Erythroblast (primary cell): ENCODE results near the gene CLEC9A.

ENCODE experiments used
- DNase-seq, 2 experiments: peaks; one replicate each; lab custom pipeline; 2025; lab: John Stamatoyannopoulos, UW
- GATA1 ChIP-seq: IDR thresholded peaks from 2 replicates; pipeline ENCODE4 v1.6.1; 2011; ENCODE audit warnings: low read depth, mild to moderate bottlenecking, control low read depth, low read length, moderate library complexity
- POLR2A ChIP-seq: IDR thresholded peaks from 2 replicates; pipeline ENCODE4 v1.6.1; 2011; ENCODE audit warnings: mild to moderate bottlenecking, low read length

The CLEC9A gene

DNA sequence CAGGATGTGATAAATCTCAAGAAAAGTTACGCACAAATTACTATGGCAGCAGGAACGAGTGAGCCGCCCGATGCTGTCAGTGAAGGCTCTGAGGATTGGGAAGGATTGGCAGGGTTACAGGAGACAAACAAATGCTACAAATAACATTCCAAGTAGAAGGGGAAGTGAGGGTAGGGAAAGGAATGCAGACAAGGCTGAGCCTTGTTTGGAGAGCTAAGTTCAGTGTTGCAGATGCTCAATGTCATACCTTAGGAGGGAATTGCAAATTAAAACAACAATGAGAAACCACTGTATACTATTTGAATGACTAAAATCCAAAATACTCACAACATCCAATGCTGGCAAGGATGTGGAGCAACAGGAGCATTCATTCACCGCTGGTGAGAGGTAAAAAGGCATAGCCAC lies 1.3 kb downstream of the CLEC9A start:
- no peak for TF ChIP-seq POLR2A
- TF ChIP-seq GATA1, result no peak
- DNase-seq, result no peak

DNA sequence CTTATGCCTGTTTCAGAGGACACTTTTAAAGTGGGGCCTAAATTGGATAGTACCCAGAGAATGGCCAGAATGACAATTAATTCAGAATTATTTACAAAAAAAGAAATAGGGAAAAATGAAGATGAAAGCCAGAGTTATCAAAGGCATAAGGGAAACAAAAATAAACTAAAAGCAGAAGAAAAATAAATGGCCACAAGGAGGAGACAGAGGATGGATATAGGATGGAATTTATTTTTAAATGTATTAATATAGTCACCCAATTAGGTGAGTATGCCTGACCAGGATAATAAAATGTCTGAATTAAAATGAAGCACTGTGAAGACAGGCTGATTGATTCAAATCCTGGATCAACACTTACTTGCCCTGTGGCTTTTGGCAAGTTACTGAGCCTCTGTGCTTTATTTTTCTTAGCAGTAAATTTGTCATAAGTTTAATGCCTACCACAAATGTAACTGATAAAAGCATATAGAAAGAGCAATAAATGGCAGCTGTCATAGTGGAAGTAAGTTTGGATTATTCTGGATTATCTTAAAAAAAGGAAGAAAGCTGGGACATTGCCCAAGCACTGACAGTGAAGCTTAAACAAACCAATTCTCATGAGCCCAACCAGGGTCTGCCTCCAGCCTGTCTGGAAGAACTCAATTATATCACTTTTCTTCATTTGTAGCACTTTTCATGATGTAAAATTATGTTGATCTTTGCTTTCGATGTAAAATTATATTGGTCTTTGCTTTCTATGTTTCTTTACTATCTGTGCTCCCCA lies 3.5 kb downstream of the CLEC9A start:
- no peak for TF ChIP-seq GATA1
- TF ChIP-seq POLR2A, result no peak
- DNase-seq, result peak; percentile 2 to 5

GRCh38 chr12:10042167-10042566 lies 11.7 kb downstream of the CLEC9A start:
- TF ChIP-seq POLR2A (no peak), GATA1 (no peak)
- DNase-seq, result no peak

DNA sequence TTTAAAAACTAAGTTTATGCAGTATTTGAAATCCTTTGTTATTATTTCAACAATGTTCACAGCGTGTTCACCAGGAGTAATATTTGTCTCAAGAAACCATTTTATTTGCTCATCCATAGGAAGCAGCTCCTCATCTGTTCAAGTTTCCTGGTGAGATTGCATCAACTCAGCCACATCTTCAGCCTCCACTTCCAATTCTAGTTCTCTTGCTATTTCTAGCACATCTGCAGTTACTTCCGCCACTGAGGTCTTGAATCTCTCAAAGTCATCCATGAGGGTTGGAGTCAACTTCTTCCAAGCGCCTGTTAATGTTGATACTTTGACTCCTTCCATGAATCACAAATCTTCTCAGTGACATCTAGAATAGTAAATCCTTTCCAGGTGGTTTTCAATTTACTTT lies 18.0 kb downstream of the CLEC9A start:
- DNase-seq, result no peak
- TF ChIP-seq GATA1 (no peak), POLR2A (no peak)

- TF ChIP-seq POLR2A, result no peak
- TF ChIP-seq GATA1, result no peak
- DNase-seq, result peak in 1 of 2 experiments; percentile 49
These were observed 21.9 kb downstream of the CLEC9A start for GRCh38 chr12:10052193-10052913.

DNA sequence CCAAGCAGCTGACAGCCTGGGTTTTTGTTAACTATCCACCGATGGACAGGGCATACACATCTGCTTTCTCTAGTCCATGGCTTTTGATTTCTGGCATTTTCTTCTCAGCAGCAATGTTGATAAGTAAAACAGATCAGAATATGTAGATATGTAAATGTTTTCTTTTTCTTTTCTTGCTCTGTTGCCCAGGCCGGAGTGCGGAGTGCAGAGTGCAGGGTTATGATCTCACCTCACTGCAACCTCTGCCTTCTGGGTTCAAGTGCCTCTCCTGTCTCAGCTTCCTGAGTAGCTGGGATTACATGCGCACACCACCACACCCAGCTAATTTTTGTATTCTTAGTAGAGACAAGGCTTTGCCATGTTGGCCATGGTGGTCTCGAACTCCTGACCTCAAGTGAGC lies 27.9 kb downstream of the CLEC9A start:
- no peak for DNase-seq
- TF ChIP-seq POLR2A, result no peak
- TF ChIP-seq GATA1, result no peak

GRCh38 chr12:10065241-10065640 lies 34.8 kb downstream of the CLEC9A start:
- TF ChIP-seq GATA1 (no peak), POLR2A (no peak)
- DNase-seq, result no peak

- TF ChIP-seq GATA1 (no peak), POLR2A (no peak)
- no peak for DNase-seq
These were observed 36.8 kb downstream of the CLEC9A start for GRCh38 chr12:10067264-10067663.

DNA sequence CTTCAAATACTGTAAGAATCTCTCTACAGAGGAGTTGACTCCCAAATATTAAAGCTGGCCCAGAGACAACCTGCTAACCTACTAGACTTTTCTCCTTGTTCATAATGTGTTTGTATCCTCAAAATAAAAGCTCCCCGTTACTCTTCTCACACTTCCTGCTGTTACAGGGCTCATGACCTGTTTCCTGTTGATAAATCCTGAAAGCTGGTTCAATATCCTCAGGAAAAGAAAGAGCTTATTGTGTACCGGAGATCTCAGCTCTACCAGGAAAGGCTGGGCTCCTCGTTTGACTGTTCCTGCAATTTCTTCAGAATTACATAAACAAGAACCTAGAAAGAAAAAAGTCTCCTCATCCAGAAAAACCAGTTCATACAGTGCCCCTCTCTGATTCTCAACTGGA lies 37.5 kb downstream of the CLEC9A start:
- no peak for DNase-seq
- TF ChIP-seq GATA1, result no peak
- no peak for TF ChIP-seq POLR2A

DNA sequence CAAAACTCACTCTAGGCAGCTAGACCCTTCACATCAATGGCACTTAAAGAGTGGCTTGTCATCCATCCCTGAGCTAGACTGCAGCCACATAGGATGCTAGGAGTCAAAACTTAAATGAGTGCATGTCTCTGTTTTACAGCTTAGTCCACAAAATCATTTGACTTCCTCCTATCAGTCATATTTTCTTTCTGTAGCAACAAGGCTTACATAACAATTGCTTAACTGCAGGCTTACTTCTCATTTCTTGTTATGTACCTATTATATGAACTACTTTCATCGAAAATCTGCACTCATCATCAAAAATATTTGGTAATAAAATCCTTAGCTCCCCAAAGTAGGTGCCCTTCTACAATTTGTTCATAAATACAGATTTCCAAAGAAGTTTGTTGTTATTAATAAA lies 38.2 kb downstream of the CLEC9A start:
- no peak for DNase-seq

GRCh38 chr12:10069099-10069498 lies 38.6 kb downstream of the CLEC9A start:
- TF ChIP-seq GATA1 (no peak), POLR2A (no peak)
- DNase-seq, result no peak

More for the DNA sequence above, 38.2 kb downstream of the CLEC9A start:
- TF ChIP-seq GATA1 (no peak), POLR2A (no peak)

GRCh38 chr12:10069976-10070375 lies 39.5 kb downstream of the CLEC9A start:
- DNase-seq, result no peak
- TF ChIP-seq POLR2A (no peak), GATA1 (no peak)

DNA sequence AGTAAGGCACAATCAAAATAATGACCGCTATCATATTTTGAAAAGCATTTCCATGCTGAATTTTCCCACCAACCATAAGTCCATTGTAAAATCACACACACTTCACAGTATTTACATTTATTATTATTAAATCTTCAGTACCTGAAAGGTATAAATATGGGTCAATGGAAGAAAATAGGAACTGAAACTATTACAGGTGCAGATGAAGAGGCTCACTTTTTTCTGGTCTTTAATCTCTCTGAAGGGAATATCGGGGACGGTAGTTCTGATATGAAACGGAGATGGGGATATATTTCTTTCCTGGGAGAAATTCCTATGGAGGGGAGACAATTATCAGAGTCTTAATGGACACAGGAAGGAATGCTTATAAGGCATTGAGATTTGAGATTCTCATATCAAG lies 39.9 kb downstream of the CLEC9A start:
- DNase-seq, result no peak
- no peak for TF ChIP-seq POLR2A
- TF ChIP-seq GATA1, result no peak

DNA sequence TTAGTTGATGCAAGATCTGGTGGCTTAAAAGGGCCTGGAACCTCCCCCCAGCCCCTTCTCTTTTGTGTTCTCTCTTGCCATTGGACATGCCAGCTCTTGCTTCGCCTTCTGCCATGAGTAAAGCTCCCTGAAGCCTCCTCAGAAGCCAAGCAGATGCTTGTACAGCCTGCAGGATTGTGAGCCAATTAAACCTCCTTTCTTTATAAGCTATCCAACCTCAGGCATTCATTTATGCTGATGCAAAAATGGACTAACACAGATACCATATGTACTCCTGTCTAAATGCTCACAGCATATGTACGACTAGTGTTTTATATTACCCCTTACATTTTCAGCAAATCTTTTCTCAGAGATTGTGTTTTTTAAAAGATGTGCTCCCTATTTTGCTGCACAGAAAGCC lies 41.6 kb downstream of the CLEC9A start:
- no peak for DNase-seq
- TF ChIP-seq POLR2A, result no peak
- no peak for TF ChIP-seq GATA1

- DNase-seq, result no peak
- TF ChIP-seq GATA1, result no peak
These were observed 42.8 kb downstream of the CLEC9A start for GRCh38 chr12:10073261-10073660.
